ENCODE data around the gene AP3M1.
A peak's percentile ranks its signal among the peaks of the same experiment; 100 is the strongest.
"Not testable (repeated sequence)": the region's sequence is repeated elsewhere in the genome, so short reads cannot be mapped to it uniquely, and the experiment has no call there.

Gene AP3M1

GRCh38 chr10:74163319-74164068 lies 12.9 kb upstream of the AP3M1 start:
- no peak for DNase-seq

GRCh38 chr10:74160013-74160412 lies 9.4 kb upstream of the AP3M1 start:
- no peak for DNase-seq

- DNase-seq = no peak
Measured at GRCh38 chr10:74156919-74157289, 6.3 kb upstream of the AP3M1 start.

- DNase-seq = no peak
Measured at GRCh38 chr10:74153676-74154075, 3.0 kb upstream of the AP3M1 start.

GRCh38 chr10:74153123-74153522 lies 2.5 kb upstream of the AP3M1 start:
- DNase-seq = no peak

- no peak for DNase-seq
Measured at GRCh38 chr10:74151879-74152722, 1.5 kb upstream of the AP3M1 start.

- DNase-seq = peak; percentile 97
Measured at GRCh38 chr10:74150990-74151878, 606 bp upstream of the AP3M1 start, which contains the start of gene ADK. Gene ADK (plus strand): TSS chr10:74151221. CDS start chr10:74151279, 58 bp downstream.

GRCh38 chr10:74146980-74147379 lies 3.6 kb downstream of the AP3M1 start:
- DNase-seq = not testable (repeated sequence)

GRCh38 chr10:74145133-74145532 lies 5.5 kb downstream of the AP3M1 start:
- DNase-seq = no peak

- no peak for DNase-seq
Measured at GRCh38 chr10:74140553-74140952, 10.1 kb downstream of the AP3M1 start.

- DNase-seq = no peak
Measured at GRCh38 chr10:74139981-74140380, 10.6 kb downstream of the AP3M1 start.

- DNase-seq = not testable (repeated sequence)
Measured at GRCh38 chr10:74138596-74138995, 12.0 kb downstream of the AP3M1 start.

GRCh38 chr10:74137992-74138391 lies 12.6 kb downstream of the AP3M1 start:
- DNase-seq = no peak

- DNase-seq = no peak
Measured at GRCh38 chr10:74135452-74135851, 15.2 kb downstream of the AP3M1 start.

- DNase-seq = no peak
Measured at GRCh38 chr10:74133923-74134820, 16.5 kb downstream of the AP3M1 start.

GRCh38 chr10:74123081-74123480 lies 27.5 kb downstream of the AP3M1 start:
- DNase-seq = no peak

GRCh38 chr10:74122060-74122459 lies 28.6 kb downstream of the AP3M1 start:
- no peak for DNase-seq

GRCh38 chr10:74121368-74121767 lies 29.3 kb downstream of the AP3M1 start:
- no peak for DNase-seq

GRCh38 chr10:74120911-74121310 lies 29.7 kb downstream of the AP3M1 start:
- no peak for DNase-seq

GRCh38 chr10:74118804-74119203 lies 31.8 kb downstream of the AP3M1 start:
- DNase-seq = no peak

GRCh38 chr10:74117738-74118137 lies 32.9 kb downstream of the AP3M1 start:
- no peak for DNase-seq

GRCh38 chr10:74114041-74114448 lies 36.6 kb downstream of the AP3M1 start:
- no peak for DNase-seq

All from NCI-H1092 (cell line).